Common myeloid progenitor, CD34-positive (primary cell): Measurements from ENCODE around the gene GPR87.

ENCODE experiments used
- CTCF ChIA-PET: fragments of 350-600 bp; sonication (Branson Sonifier 250); formaldehyde crosslinking; loops from one replicate; lab custom pipeline; 2021; ENCODE audit warnings: antibody characterized with exemption; lab: Charles Lee
- POLR2A ChIA-PET: fragments of 350-600 bp; sonication (Branson Sonifier 250); formaldehyde crosslinking; loops from one replicate; lab custom pipeline; 2021; ENCODE audit warnings: antibody characterized with exemption; lab: Charles Lee
- DNase-seq, 3 donors: peaks; one replicate each; pipeline versions ENCODE4 v3.0.0 to v3.0.0-alpha.2; 2013
- H3K27ac ChIP-seq, 2 experiments: 1 replicate in 1 of 2; 2 replicates in 1 of 2; pipeline ENCODE4 v1.7.0; 2013; ENCODE audit warnings: inconsistent platforms in 2 of 2, low read length in 2 of 2, mild to moderate bottlenecking in 2 of 2, low read depth in 1 of 2, moderate library complexity in 1 of 2; ENCODE audit not compliant: severe bottlenecking in 2 of 2, insufficient read depth in 1 of 2, poor library complexity in 1 of 2
- H3K27me3 ChIP-seq, 5 experiments: replicated peaks in 2 of 5; 1 replicate in 3 of 5; 2 replicates in 2 of 5; pipeline versions ENCODE4 v1.6.1 to v1.7.0; 2013; ENCODE audit warnings: low read length in 4 of 5, mild to moderate bottlenecking in 2 of 5, moderate library complexity in 2 of 5, inconsistent platforms in 1 of 5; ENCODE audit not compliant: insufficient read depth in 5 of 5, control insufficient read depth in 4 of 5
- H3K36me3 ChIP-seq, 4 experiments: 1 replicate in 2 of 4; 2 replicates in 2 of 4; pipeline versions ENCODE4 v1.6.1 to v1.7.0; 2013; ENCODE audit warnings: low read length in 3 of 4, control low read depth in 1 of 4, mild to moderate bottlenecking in 1 of 4; ENCODE audit not compliant: control insufficient read depth in 4 of 4, insufficient read depth in 4 of 4
- H3K4me1 ChIP-seq, 4 experiments: 1 replicate in 3 of 4; 2 replicates in 1 of 4; pipeline versions ENCODE4 v1.6.1 to v1.7.1; 2013; ENCODE audit warnings: low read length in 3 of 4, mild to moderate bottlenecking in 3 of 4, control low read depth in 1 of 4, inconsistent platforms in 1 of 4, moderate library complexity in 1 of 4; ENCODE audit not compliant: control insufficient read depth in 4 of 4, insufficient read depth in 4 of 4; ENCODE audit errors: control extremely low read depth in 1 of 4
- H3K4me3 ChIP-seq, 7 experiments: 1 replicate in 4 of 7; 2 replicates in 3 of 7; pipeline versions ENCODE4 v1.5.1 to v1.7.0; 2013; ENCODE audit warnings: mild to moderate bottlenecking in 7 of 7, low read length in 6 of 7, moderate library complexity in 6 of 7, inconsistent platforms in 2 of 7, low read depth in 2 of 7, control low read depth in 1 of 7; ENCODE audit not compliant: insufficient read depth in 4 of 7, control insufficient read depth in 1 of 7; ENCODE audit errors: extremely low read depth in 1 of 7
- H3K9me3 ChIP-seq, 5 experiments: 1 replicate in 4 of 5; 2 replicates in 1 of 5; pipeline versions ENCODE4 v1.6.1 to v1.7.1; 2013; ENCODE audit warnings: low read length in 4 of 5, mild to moderate bottlenecking in 2 of 5, inconsistent platforms in 1 of 5, low read depth in 1 of 5, moderate library complexity in 1 of 5; ENCODE audit not compliant: control insufficient read depth in 4 of 5, insufficient read depth in 2 of 5; ENCODE audit errors: control extremely low read depth in 1 of 5
- WGBS: methylation state at CpG from one replicate; pipeline ENCODE4 v1.1.5; 2013; ENCODE audit not compliant: insufficient coverage; 5-methylcytosine and 5-hydroxymethylcytosine counted together

The GPR87 gene

GRCh38 chr3:151293127-151293526 lies 23.5 kb downstream of the GPR87 start:
- Histone ChIP-seq H3K27ac (no peak overlapping the region), H3K36me3 (peaks cover 0 to 15% (median 3%) of the 10 kb centered on the region in 4 experiments), H3K4me3 (no peak overlapping the region), H3K9me3 (no peaks in the 10 kb centered on the region), H3K4me1 (no peaks in the 10 kb centered on the region), H3K27me3 (no peaks in the 10 kb centered on the region)
- POLR2A ChIA-PET: interaction anchor here (0.6 kb wide), 1 partner anchor 120 kb away, joined by 3 read pairs; no protein-coding TSS in a partner anchor
- WGBS: 95% methylated on average over 6 of the region's 6 CpGs
- no peak for DNase-seq
- CTCF ChIA-PET: interaction anchor here (0.9 to 1.9 kb wide), 8 partner anchors 8 to 1152 kb away, joined by 3 to 6 read pairs (median 3); no protein-coding TSS in a partner anchor

GRCh38 chr3:151290673-151291072 lies 25.9 kb downstream of the GPR87 start:
- H3K4me3 ChIP-seq: no peak overlapping the region
- 100% methylated on average over 1 of the region's 3 CpGs for WGBS
- no peaks in the 10 kb centered on the region for H3K27me3 ChIP-seq
- CTCF ChIA-PET: interaction anchor here (2.4 kb wide), 1 partner anchor 548 kb away, joined by 6 read pairs; no protein-coding TSS in a partner anchor
- H3K27ac ChIP-seq: no peak overlapping the region
- H3K9me3 ChIP-seq: no peaks in the 10 kb centered on the region
- peaks cover 0 to 10% (median 1%) of the 10 kb centered on the region in 4 experiments for H3K36me3 ChIP-seq
- DNase-seq: peak in 2 of 3 donors; percentile 57 to 62
- POLR2A ChIA-PET: no interaction called here
- H3K4me1 ChIP-seq: no peaks in the 10 kb centered on the region

GRCh38 chr3:151289445-151289844 lies 27.2 kb downstream of the GPR87 start:
- no peak for DNase-seq

GRCh38 chr3:151285940-151286339 lies 30.7 kb downstream of the GPR87 start:
- Histone ChIP-seq H3K27me3 (no peaks in the 10 kb centered on the region), H3K4me1 (peaks cover 11 to 22% (median 16%) of the 10 kb centered on the region in 4 experiments), H3K4me3 (no peak overlapping the region), H3K27ac (no peak overlapping the region), H3K9me3 (no peaks in the 10 kb centered on the region), H3K36me3 (no peaks in the 10 kb centered on the region)
- DNase-seq: no peak
- 60% methylated on average over 1 of the region's 1 CpG for WGBS
- POLR2A ChIA-PET: interaction anchor here (1.2 kb wide), 1 partner anchor 53 kb away, joined by 3 read pairs; no protein-coding TSS in a partner anchor
- CTCF ChIA-PET: interaction anchor here (2.3 to 6.6 kb wide), 2 partner anchors 59 to 118 kb away, joined by 13 to 64 read pairs; no protein-coding TSS in a partner anchor

More at GRCh38 chr3:151289445-151289844, 27.2 kb downstream of the GPR87 start:
- Histone ChIP-seq H3K4me1 (peaks cover under 1 to 5% (median 3%) of the 10 kb centered on the region in 4 experiments), H3K9me3 (no peaks in the 10 kb centered on the region), H3K27ac (no peak overlapping the region), H3K27me3 (no peaks in the 10 kb centered on the region), H3K36me3 (peaks cover 0 to 5% (median 1%) of the 10 kb centered on the region in 4 experiments), H3K4me3 (no peak overlapping the region)
- no CpG with 5 or more reads among the region's 3 CpGs for WGBS
- ChIA-PET POLR2A (no interaction called here), CTCF (interaction anchor here (0.7 to 6.6 kb wide), 6 partner anchors 10 to 136 kb away, joined by 3 to 64 read pairs (median 4); no protein-coding TSS in a partner anchor)

- Histone ChIP-seq H3K4me3 (peak overlapping the region in 2 of 7 experiments; percentile 9 to 35), H3K9me3 (no peaks in the 10 kb centered on the region), H3K4me1 (peaks cover 24 to 40% (median 32%) of the 10 kb centered on the region in 4 experiments), H3K27ac (peak overlapping the region in 1 of 2 experiments; percentile 50), H3K27me3 (no peaks in the 10 kb centered on the region), H3K36me3 (peaks cover 0 to 3% (median under 1%) of the 10 kb centered on the region in 4 experiments)
- POLR2A ChIA-PET: no interaction called here
- CTCF ChIA-PET: interaction anchor here (0.7 to 6.6 kb wide), 9 partner anchors 8 to 116 kb away, joined by 3 to 64 read pairs (median 3); no protein-coding TSS in a partner anchor
- 50% methylated on average over 4 of the region's 5 CpGs for whole genome bisulfite sequencing
- DNase-seq: peak in 2 of 3 donors; percentile 30 to 41
These were observed 32.6 kb downstream of the GPR87 start for GRCh38 chr3:151283907-151284461.

- Histone ChIP-seq H3K36me3 (peaks cover 0 to 3% (median under 1%) of the 10 kb centered on the region in 4 experiments), H3K4me3 (no peak overlapping the region), H3K4me1 (peaks cover 29 to 46% (median 38%) of the 10 kb centered on the region in 4 experiments), H3K9me3 (no peaks in the 10 kb centered on the region), H3K27me3 (no peaks in the 10 kb centered on the region), H3K27ac (no peak overlapping the region)
- 60% methylated on average over 1 of the region's 4 CpGs for WGBS
- DNase-seq: no peak
- POLR2A ChIA-PET: no interaction called here
- CTCF ChIA-PET: interaction anchor here (0.7 to 6.6 kb wide), 11 partner anchors 47 to 357 kb away, joined by 3 to 227 read pairs (median 6); no protein-coding TSS in a partner anchor
These were observed 33.2 kb downstream of the GPR87 start for GRCh38 chr3:151283387-151283786.

- Histone ChIP-seq H3K4me1 (peaks cover 31 to 51% (median 42%) of the 10 kb centered on the region in 4 experiments), H3K4me3 (no peak overlapping the region), H3K9me3 (no peaks in the 10 kb centered on the region), H3K36me3 (peaks cover 0 to 3% (median under 1%) of the 10 kb centered on the region in 4 experiments), H3K27ac (no peak overlapping the region), H3K27me3 (no peaks in the 10 kb centered on the region)
- CTCF ChIA-PET: interaction anchor here (0.7 to 6.3 kb wide), 13 partner anchors 9 to 356 kb away, joined by 3 to 227 read pairs (median 4); no protein-coding TSS in a partner anchor
- POLR2A ChIA-PET: no interaction called here
- WGBS: 0% methylated on average over 1 of the region's 1 CpG
- DNase-seq: peak; percentile 76 to 87 (median 84)
These were observed 33.7 kb downstream of the GPR87 start for GRCh38 chr3:151282921-151283320.
